ENCODE data around the gene MTCL3.

The MTCL3 gene

DNA sequence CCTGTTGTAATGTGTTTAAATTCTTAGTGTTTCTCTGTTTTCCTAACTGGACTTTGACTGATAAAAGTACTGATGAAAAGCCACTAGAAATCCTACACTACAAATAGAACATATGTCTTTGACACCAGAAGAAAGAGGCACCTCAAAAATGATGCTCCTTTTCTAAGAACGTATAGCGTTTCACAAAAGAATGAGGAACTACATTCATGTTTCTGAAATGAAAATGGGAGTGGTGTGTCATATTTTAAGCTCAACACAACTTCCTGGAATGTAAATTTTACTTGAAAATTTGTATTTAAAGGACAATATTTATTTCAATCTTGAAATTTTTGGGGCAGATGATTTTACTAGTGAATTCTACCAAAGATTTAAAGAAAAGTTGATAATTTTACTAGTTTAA, 95.2 kb downstream of the MTCL3 start:
- no peak for DNase-seq (ENCODE audit: low spot score)
